Upper lobe of left lung (tissue), 6 donors: Measurements from ENCODE around the gene DELE1. TPM values are rescaled to one million over a fixed set of nuclear protein-coding genes. Genes with fewer than 3 reads are reported as not detected.

ENCODE experiments used
- ATAC-seq, 2 donors: fragments of 200-7000 bp; cut with Tn5 transposase; one replicate each; pipeline ENCODE4 v1.9.1; 2022; ENCODE audit warnings: mild to moderate bottlenecking in 2 of 2, moderate library complexity in 2 of 2; ENCODE audit not compliant: low FRiP score in 2 of 2
- DNase-seq, 2 donors: peaks; one replicate each; pipeline ENCODE4 v3.0.0-alpha.2; 2019 to 2020
- H3K27ac ChIP-seq, 4 donors: fragments of 200-600 bp; sonication (generic); one replicate each; pipeline ENCODE4 v1.5.1; 2016 to 2019
- H3K27me3 ChIP-seq, 4 donors: fragments of 200-600 bp; sonication (generic); one replicate each; pipeline ENCODE4 v1.5.1; 2017 to 2019
- H3K36me3 ChIP-seq, 4 donors: fragments of 200-600 bp; sonication (generic); one replicate each; pipeline ENCODE4 v1.5.1; 2016 to 2019
- H3K4me1 ChIP-seq, 4 donors: fragments of 200-600 bp; sonication (generic); one replicate each; pipeline ENCODE4 v1.5.1; 2018 to 2019
- H3K4me3 ChIP-seq, 4 donors: fragments of 200-600 bp; sonication (generic); one replicate each; pipeline ENCODE4 v1.5.1; 2017 to 2019; ENCODE audit warnings: mild to moderate bottlenecking in 2 of 4, moderate library complexity in 1 of 4
- H3K9me3 ChIP-seq, 4 donors: fragments of 200-600 bp; sonication (generic); one replicate each; pipeline ENCODE4 v1.5.1; 2018 to 2019
- EP300 ChIP-seq, 4 donors: sonication (generic); formaldehyde crosslinking; IDR thresholded peaks; one replicate each; pipeline ENCODE4 v1.5.1; 2017; ENCODE audit warnings: antibody characterized with exemption in 4 of 4, control low read depth in 2 of 4
- POLR2A ChIP-seq, 4 donors: fragments of 450-650 bp; IDR thresholded peaks; one replicate each; pipeline ENCODE4 v1.5.1; 2016 to 2017; ENCODE audit warnings: antibody characterized with exemption in 4 of 4, mild to moderate bottlenecking in 2 of 4
- POLR2AphosphoS5 ChIP-seq, 2 donors: sonication (generic); formaldehyde crosslinking; IDR thresholded peaks; one replicate each; pipeline ENCODE4 v1.5.1; 2017; ENCODE audit warnings: antibody characterized with exemption in 2 of 2
- WGBS, 2 donors: methylation state at CpG; one replicate each; pipeline ENCODE4 v1.1.5; 2017 to 2018; 5-methylcytosine and 5-hydroxymethylcytosine counted together
- total RNA-seq, 6 donors: library from RNA; depleted of rRNA in 4 of 6; stranded (reverse); fragments of >200 nt in 4 of 6; gene quantifications; one replicate each; pipeline versions ENCODE4 v1.1.0 to v1.2.1, GENCODE V29; 2016 to 2021
- TF ChIP-seq, protein P1 (sequence below), 6 experiments: fragments of 450-650 bp in 4 of 6; fragments of 200-600 bp in 2 of 6; sonication (generic) in 2 of 6; IDR thresholded peaks; one replicate each; pipeline ENCODE4 v1.5.1; 2016 to 2019; ENCODE audit warnings: antibody characterized with exemption in 6 of 6
- donor health status: DM: no; HTN: no; CAD: no; lungs with moderate emphysema.
- donor health status: DM: no; HTN: yes; CAD: no; lungs with severe emphysema.

Gene DELE1, protein sequence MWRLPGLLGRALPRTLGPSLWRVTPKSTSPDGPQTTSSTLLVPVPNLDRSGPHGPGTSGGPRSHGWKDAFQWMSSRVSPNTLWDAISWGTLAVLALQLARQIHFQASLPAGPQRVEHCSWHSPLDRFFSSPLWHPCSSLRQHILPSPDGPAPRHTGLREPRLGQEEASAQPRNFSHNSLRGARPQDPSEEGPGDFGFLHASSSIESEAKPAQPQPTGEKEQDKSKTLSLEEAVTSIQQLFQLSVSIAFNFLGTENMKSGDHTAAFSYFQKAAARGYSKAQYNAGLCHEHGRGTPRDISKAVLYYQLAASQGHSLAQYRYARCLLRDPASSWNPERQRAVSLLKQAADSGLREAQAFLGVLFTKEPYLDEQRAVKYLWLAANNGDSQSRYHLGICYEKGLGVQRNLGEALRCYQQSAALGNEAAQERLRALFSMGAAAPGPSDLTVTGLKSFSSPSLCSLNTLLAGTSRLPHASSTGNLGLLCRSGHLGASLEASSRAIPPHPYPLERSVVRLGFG
- total RNA-seq = 100 to 1,000 TPM in 1 of 6 donors, 10 to 100 TPM in 5; 59.4 to 151 (median 87.5) TPM

DNA sequence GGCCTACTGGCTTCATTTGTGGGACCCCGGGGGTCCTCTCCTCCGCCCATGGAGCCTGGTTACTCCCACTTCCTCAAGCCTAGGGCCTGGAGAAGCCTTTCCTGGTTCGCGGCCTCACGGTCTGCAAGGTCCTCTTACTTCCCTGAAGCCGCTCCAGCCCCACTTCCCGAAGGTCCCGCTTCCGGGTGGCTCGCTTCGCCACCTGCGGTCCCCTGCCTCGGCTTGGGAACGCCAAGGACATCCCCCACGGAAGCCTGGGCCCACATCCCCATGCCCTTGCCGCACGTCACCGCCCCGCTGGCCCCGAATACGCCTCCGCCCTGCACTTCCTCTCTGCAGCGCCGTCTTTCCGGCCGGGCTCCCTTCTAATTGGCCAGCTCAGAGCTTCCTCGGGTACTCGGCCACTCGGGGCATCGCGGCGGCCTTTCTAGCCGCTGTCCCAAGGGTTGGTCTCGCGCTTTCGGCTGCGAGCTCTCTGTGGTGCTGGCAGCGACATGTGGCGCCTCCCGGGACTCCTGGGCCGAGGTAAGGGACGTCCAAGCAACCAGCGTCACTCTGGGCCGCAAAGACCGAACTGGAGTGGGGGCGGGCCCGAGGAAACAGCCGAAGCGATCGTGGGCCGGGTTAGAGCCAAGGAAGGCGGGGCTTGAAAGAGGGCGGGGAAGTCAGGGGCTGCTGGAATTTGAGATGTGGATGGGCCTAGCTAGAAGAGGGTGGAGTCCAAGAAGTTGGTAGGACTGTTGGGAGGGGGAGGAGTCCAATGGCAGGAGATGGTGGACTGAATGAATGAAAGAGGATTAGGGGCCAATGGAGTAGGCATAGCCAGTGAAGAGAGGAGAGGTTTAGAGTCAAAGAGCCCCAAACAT lies at the start of gene DELE1:
DELE1 (plus strand) TSS at position 424 of the 866 bp plus-strand sequence; CDS start at position 495, 71 bp downstream.
- no peaks in the 10 kb centered on the region for H3K27me3 ChIP-seq
- peak within 1 kb of the TSS; percentile 31 to 81 (median 59) for H3K4me3 ChIP-seq
- TF ChIP-seq POLR2A (IDR thresholded peaks at IDR 0.05) (peak in 3 of 4 donors; percentile 64 to 94 (median 80)), POLR2AphosphoS5 (IDR thresholded peaks at IDR 0.05) (peak; percentile 94 to 97), EP300 (IDR thresholded peaks at IDR 0.05) (peak in 2 of 4 donors; percentile 36 to 38)
- TF ChIP-seq, protein P1, sequence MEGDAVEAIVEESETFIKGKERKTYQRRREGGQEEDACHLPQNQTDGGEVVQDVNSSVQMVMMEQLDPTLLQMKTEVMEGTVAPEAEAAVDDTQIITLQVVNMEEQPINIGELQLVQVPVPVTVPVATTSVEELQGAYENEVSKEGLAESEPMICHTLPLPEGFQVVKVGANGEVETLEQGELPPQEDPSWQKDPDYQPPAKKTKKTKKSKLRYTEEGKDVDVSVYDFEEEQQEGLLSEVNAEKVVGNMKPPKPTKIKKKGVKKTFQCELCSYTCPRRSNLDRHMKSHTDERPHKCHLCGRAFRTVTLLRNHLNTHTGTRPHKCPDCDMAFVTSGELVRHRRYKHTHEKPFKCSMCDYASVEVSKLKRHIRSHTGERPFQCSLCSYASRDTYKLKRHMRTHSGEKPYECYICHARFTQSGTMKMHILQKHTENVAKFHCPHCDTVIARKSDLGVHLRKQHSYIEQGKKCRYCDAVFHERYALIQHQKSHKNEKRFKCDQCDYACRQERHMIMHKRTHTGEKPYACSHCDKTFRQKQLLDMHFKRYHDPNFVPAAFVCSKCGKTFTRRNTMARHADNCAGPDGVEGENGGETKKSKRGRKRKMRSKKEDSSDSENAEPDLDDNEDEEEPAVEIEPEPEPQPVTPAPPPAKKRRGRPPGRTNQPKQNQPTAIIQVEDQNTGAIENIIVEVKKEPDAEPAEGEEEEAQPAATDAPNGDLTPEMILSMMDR (IDR thresholded peaks at IDR 0.05) = peak in 3 of 6 experiments; percentile 19 to 39 (median 38)
- peak within 1 kb of the TSS; percentile 94 to 97 (median 96) for H3K27ac ChIP-seq
- no peaks in the 10 kb centered on the region for H3K9me3 ChIP-seq
- DNase-seq = peak; percentile 96 to 97
- H3K4me1 ChIP-seq = peaks cover 11 to 36% (median 26%) of the 10 kb centered on the region in 4 donors
- ATAC-seq = peak; percentile 99
- WGBS, 2 donors = 0 to 1% methylated on average over 9 to 53 of the region's 53 CpGs
- H3K36me3 ChIP-seq = peaks cover 10 to 41% (median 35%) of the 10 kb centered on the region in 4 donors

GRCh38 chr5:141873933-141874261 lies 49.8 kb upstream of the DELE1 start:
- peaks cover 0 to 17% (median 13%) of the 10 kb centered on the region in 4 donors for H3K27me3 ChIP-seq
- no peak for ATAC-seq
- peaks cover 25 to 90% (median 47%) of the 10 kb centered on the region in 4 donors for H3K4me1 ChIP-seq
- H3K27ac ChIP-seq = peak overlapping the region; percentile 61 to 93 (median 92)
- TF ChIP-seq, protein P1 (IDR thresholded peaks at IDR 0.05) = no peak
- peak in 1 of 4 donors; percentile 13 for TF ChIP-seq POLR2A (IDR thresholded peaks at IDR 0.05)
- no peak for TF ChIP-seq EP300 (IDR thresholded peaks at IDR 0.05)
- no peak for DNase-seq
- H3K36me3 ChIP-seq = peaks cover 0 to 5% (median 3%) of the 10 kb centered on the region in 4 donors
- H3K9me3 ChIP-seq = no peaks in the 10 kb centered on the region
- H3K4me3 ChIP-seq = peak overlapping the region in 3 of 4 donors; percentile 14 to 88 (median 79)
- WGBS, 2 donors = 61 to 68% methylated on average over 3 of the region's 3 CpGs

DNA sequence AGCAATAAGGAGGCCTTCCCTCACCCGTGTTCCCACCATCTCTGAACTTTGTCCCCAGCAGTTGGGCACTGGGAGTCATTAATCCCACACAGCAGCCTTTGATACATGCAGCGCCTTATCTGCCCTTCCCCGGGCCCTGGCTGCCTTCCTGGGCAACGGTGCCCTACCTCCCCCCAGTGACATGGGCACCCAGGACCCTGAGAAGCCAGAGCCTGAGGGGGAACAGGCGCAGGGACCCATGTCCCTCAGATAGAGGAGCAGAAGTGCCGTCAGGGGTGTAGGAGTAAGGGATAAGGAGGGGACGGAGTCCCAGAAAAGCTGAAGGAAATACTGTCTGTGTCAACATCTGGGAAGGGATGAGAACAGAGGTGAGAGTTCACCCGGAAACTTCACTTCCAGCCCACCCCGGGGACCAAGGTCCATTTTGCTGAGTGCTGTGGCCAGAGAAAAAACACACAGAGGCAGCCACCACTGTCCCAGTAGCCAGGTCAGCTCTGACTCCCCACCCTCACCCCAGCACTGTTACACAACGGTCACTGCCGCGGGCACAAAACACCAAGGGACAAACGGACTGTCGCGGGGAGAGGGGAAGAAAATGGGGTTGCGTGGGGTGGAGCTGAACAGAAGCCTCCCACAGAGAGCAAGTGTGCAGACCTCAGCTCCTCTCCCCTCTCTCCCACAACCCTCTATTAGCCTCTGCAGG lies 49.3 kb upstream of the DELE1 start:
- Histone ChIP-seq H3K4me1 (peaks cover 30 to 96% (median 52%) of the 10 kb centered on the region in 4 donors), H3K4me3 (peak overlapping the region; percentile 1 to 88 (median 46))
- DNase-seq = no peak

More for the DNA sequence above, 49.3 kb upstream of the DELE1 start:
- TF ChIP-seq POLR2AphosphoS5 (IDR thresholded peaks at IDR 0.05) (no peak), EP300 (IDR thresholded peaks at IDR 0.05) (no peak), POLR2A (IDR thresholded peaks at IDR 0.05) (no peak)
- TF ChIP-seq, protein P1 (IDR thresholded peaks at IDR 0.05) = no peak
- Histone ChIP-seq H3K9me3 (no peaks in the 10 kb centered on the region), H3K27me3 (peaks cover 0 to 17% (median 13%) of the 10 kb centered on the region in 4 donors), H3K27ac (peak overlapping the region; percentile 61 to 93 (median 92)), H3K36me3 (peaks cover 0 to under 1% (median 0%) of the 10 kb centered on the region in 4 donors)
- WGBS, 2 donors = 48 to 51% methylated on average over 15 to 16 of the region's 16 CpGs
- no peak for ATAC-seq
